Liver (tissue), 9 donors: ENCODE measurements around the gene SEMA3G. TPM values are rescaled to one million over a fixed set of nuclear protein-coding genes. Genes with fewer than 3 reads are reported as not detected.

Experiments used
- DNase-seq: peaks from one replicate; pipeline ENCODE4 v3.0.0-alpha.2; 2017; ENCODE audit warnings: low spot score
- H3K27ac ChIP-seq, 2 donors: one replicate each; pipeline ENCODE4 v1.7.0; 2013; ENCODE audit warnings: inconsistent platforms in 2 of 2, low read length in 2 of 2, control low read depth in 1 of 2, low read depth in 1 of 2, mild to moderate bottlenecking in 1 of 2
- H3K27me3 ChIP-seq, 4 donors: one replicate each; pipeline versions ENCODE4 v1.6.1 to v1.7.0; 2013; ENCODE audit warnings: low read length in 3 of 4, inconsistent platforms in 1 of 4, mild to moderate bottlenecking in 1 of 4, moderate library complexity in 1 of 4; ENCODE audit not compliant: control insufficient read depth in 4 of 4, insufficient read depth in 4 of 4
- H3K36me3 ChIP-seq, 4 donors: one replicate each; pipeline versions ENCODE4 v1.6.1 to v1.7.0; 2013; ENCODE audit warnings: low read length in 3 of 4, mild to moderate bottlenecking in 3 of 4, low read depth in 1 of 4, moderate library complexity in 1 of 4; ENCODE audit not compliant: control insufficient read depth in 4 of 4, insufficient read depth in 3 of 4
- H3K4me1 ChIP-seq, 4 donors: one replicate each; pipeline versions ENCODE4 v1.6.1 to v1.7.0; 2013; ENCODE audit warnings: low read length in 3 of 4, mild to moderate bottlenecking in 3 of 4, moderate library complexity in 1 of 4; ENCODE audit not compliant: control insufficient read depth in 4 of 4, insufficient read depth in 4 of 4
- H3K4me3 ChIP-seq, 3 donors: one replicate each; pipeline versions ENCODE4 v1.6.1 to v1.7.0; 2013; ENCODE audit warnings: low read length in 3 of 3, control low read depth in 1 of 3, low read depth in 1 of 3, mild to moderate bottlenecking in 1 of 3
- H3K9ac ChIP-seq, 2 donors: one replicate each; pipeline ENCODE4 v1.7.0; 2013; ENCODE audit warnings: low read length in 2 of 2, mild to moderate bottlenecking in 2 of 2, moderate library complexity in 2 of 2, control low read depth in 1 of 2, low read depth in 1 of 2
- H3K9me3 ChIP-seq, 4 donors: one replicate each; pipeline versions ENCODE4 v1.6.1 to v1.7.0; 2013; ENCODE audit warnings: low read length in 3 of 4; ENCODE audit not compliant: control insufficient read depth in 4 of 4
- EGR1 ChIP-seq, 2 donors: IDR thresholded peaks; 2 replicates each; pipeline ENCODE4 v1.6.1; 2016 to 2018; ENCODE audit warnings: antibody characterized with exemption in 2 of 2, low read depth in 2 of 2
- FOXA1 ChIP-seq: IDR thresholded peaks from 2 replicates; pipeline ENCODE4 v1.6.1; 2016; ENCODE audit warnings: antibody characterized with exemption
- FOXA2 ChIP-seq: IDR thresholded peaks from 2 replicates; pipeline ENCODE4 v1.6.1; 2016; ENCODE audit warnings: antibody characterized with exemption
- HNF4A ChIP-seq, 2 donors: conservative IDR thresholded peaks; 2 replicates each; pipeline ENCODE4 v1.6.1; 2016; ENCODE audit warnings: antibody characterized with exemption in 2 of 2, mild to moderate bottlenecking in 2 of 2
- HNF4G ChIP-seq: IDR thresholded peaks from 2 replicates; pipeline ENCODE4 v1.6.1; 2016; ENCODE audit warnings: antibody characterized with exemption
- JUND ChIP-seq, 2 donors: IDR thresholded peaks; 2 replicates each; pipeline ENCODE4 v1.6.1; 2016; ENCODE audit warnings: antibody characterized with exemption in 2 of 2
- NR2F2 ChIP-seq: IDR thresholded peaks from 2 replicates; pipeline ENCODE4 v1.6.1; 2016; ENCODE audit warnings: antibody characterized with exemption
- RAD21 ChIP-seq, 2 donors: IDR thresholded peaks; 2 replicates each; pipeline ENCODE4 v1.6.1; 2016; ENCODE audit warnings: antibody characterized with exemption in 2 of 2, mild to moderate bottlenecking in 2 of 2
- RXRA ChIP-seq, 2 donors: IDR thresholded peaks; 2 replicates each; pipeline ENCODE4 v1.6.1; 2017 to 2018; ENCODE audit warnings: antibody characterized with exemption in 2 of 2, mild to moderate bottlenecking in 1 of 2
- SP1 ChIP-seq: IDR thresholded peaks from 2 replicates; pipeline ENCODE4 v1.6.1; 2018; ENCODE audit warnings: antibody characterized with exemption, mild to moderate bottlenecking
- YY1 ChIP-seq: IDR thresholded peaks from 2 replicates; pipeline ENCODE4 v1.6.1; 2016; ENCODE audit warnings: antibody characterized with exemption, mild to moderate bottlenecking
- WGBS: extraction: QIAGEN DNeasy Blood & Tissue Kit; methylation state at CpG from one replicate; pipeline ENCODE4 v1.1.7; 2013; 5-methylcytosine and 5-hydroxymethylcytosine counted together
- polyA plus RNA-seq, 2 donors: library from polyadenylated mRNA; stranded (reverse) in 1 of 2; unstranded in 1 of 2; fragments of 200-250 nt in 1 of 2; fragments of >200 nt in 1 of 2; fragmentation: Nextera tagmentation in 1 of 2; extraction: Ambion mirVana in 1 of 2; gene quantifications; one replicate each; pipeline versions ENCODE4 v1.2.1 to v1.2.3, GENCODE V29; 2013 to 2015
- total RNA-seq, 2 donors: library from RNA; depleted of rRNA; stranded (reverse); fragments of >200 nt; gene quantifications; one replicate each; pipeline ENCODE4 v1.2.3, GENCODE V29; 2014
- TF ChIP-seq, protein P1 (sequence below): fragments of 150-350 bp; IDR thresholded peaks from 2 replicates; pipeline ENCODE4 v1.5.1; 2017; ENCODE audit warnings: improper control_type of control experiment, low read depth, low read length; ENCODE audit not compliant: missing input control
- TF ChIP-seq, protein P2 (sequence below): IDR thresholded peaks from 2 replicates; pipeline ENCODE4 v1.6.1; 2016; ENCODE audit warnings: antibody characterized with exemption
- TF ChIP-seq, protein P3 (sequence below): IDR thresholded peaks from 2 replicates; pipeline ENCODE4 v1.6.1; 2016; ENCODE audit warnings: antibody characterized with exemption
- TF ChIP-seq, protein P4 (sequence below): IDR thresholded peaks from 2 replicates; pipeline ENCODE4 v1.6.1; 2016; ENCODE audit warnings: antibody characterized with exemption
- donor health status: healthy.
- donor health status: healthy.
- donor health status: healthy.
- donor health status: healthy.
- donor health status: healthy.

Gene SEMA3G
- total and polyA plus RNA-seq, 4 donors = 0.47 to 1.2 (median 0.74) TPM

DNA sequence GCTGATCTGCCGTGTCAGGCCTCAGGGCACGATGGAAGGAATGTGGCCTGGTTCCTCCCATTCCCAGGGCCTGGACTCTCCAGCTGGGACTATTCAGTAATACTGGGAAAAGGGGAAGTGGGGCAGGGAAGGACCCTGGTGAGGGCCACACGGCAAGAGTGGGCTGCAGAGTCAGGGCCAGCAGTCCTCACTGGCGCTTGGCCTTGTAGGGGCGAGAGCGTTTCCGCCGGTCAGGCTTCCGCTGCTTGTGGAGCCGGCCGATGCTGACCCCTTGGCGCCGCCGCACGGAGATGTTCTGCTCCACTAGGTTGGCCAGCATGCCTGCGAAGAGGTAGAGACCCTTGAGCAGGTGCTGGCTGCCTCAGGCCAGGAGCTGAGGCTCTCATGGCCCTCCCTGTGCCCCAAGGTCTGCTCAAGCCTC lies 42.8 kb downstream of the SEMA3G start:
- 97% methylated on average over 16 of the region's 16 CpGs for WGBS
- no peak overlapping the region for H3K4me3 ChIP-seq
- DNase-seq = no peak
- peaks cover 17 to 90% (median 54%) of the 10 kb centered on the region in 4 donors for H3K36me3 ChIP-seq
- no peaks in the 10 kb centered on the region for H3K27me3 ChIP-seq
- TF ChIP-seq, protein P1, sequence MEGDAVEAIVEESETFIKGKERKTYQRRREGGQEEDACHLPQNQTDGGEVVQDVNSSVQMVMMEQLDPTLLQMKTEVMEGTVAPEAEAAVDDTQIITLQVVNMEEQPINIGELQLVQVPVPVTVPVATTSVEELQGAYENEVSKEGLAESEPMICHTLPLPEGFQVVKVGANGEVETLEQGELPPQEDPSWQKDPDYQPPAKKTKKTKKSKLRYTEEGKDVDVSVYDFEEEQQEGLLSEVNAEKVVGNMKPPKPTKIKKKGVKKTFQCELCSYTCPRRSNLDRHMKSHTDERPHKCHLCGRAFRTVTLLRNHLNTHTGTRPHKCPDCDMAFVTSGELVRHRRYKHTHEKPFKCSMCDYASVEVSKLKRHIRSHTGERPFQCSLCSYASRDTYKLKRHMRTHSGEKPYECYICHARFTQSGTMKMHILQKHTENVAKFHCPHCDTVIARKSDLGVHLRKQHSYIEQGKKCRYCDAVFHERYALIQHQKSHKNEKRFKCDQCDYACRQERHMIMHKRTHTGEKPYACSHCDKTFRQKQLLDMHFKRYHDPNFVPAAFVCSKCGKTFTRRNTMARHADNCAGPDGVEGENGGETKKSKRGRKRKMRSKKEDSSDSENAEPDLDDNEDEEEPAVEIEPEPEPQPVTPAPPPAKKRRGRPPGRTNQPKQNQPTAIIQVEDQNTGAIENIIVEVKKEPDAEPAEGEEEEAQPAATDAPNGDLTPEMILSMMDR = no peak
- TF ChIP-seq SP1 = no peak
- no peak for TF ChIP-seq FOXA1
- no peak for TF ChIP-seq HNF4A (conservative IDR thresholded peaks at IDR 0.05)
- no peak for TF ChIP-seq RAD21 (IDR thresholded peaks at IDR 0.05)
- TF ChIP-seq EGR1 (IDR thresholded peaks at IDR 0.05; ENCODE audit: low read depth in 2 of 2) = no peak
- TF ChIP-seq, protein P2, sequence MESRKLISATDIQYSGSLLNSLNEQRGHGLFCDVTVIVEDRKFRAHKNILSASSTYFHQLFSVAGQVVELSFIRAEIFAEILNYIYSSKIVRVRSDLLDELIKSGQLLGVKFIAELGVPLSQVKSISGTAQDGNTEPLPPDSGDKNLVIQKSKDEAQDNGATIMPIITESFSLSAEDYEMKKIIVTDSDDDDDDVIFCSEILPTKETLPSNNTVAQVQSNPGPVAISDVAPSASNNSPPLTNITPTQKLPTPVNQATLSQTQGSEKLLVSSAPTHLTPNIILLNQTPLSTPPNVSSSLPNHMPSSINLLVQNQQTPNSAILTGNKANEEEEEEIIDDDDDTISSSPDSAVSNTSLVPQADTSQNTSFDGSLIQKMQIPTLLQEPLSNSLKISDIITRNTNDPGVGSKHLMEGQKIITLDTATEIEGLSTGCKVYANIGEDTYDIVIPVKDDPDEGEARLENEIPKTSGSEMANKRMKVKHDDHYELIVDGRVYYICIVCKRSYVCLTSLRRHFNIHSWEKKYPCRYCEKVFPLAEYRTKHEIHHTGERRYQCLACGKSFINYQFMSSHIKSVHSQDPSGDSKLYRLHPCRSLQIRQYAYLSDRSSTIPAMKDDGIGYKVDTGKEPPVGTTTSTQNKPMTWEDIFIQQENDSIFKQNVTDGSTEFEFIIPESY = no peak
- no peak overlapping the region for H3K9ac ChIP-seq
- no peaks in the 10 kb centered on the region for H3K9me3 ChIP-seq
- H3K4me1 ChIP-seq = no peaks in the 10 kb centered on the region
- no peak overlapping the region for H3K27ac ChIP-seq

DNA sequence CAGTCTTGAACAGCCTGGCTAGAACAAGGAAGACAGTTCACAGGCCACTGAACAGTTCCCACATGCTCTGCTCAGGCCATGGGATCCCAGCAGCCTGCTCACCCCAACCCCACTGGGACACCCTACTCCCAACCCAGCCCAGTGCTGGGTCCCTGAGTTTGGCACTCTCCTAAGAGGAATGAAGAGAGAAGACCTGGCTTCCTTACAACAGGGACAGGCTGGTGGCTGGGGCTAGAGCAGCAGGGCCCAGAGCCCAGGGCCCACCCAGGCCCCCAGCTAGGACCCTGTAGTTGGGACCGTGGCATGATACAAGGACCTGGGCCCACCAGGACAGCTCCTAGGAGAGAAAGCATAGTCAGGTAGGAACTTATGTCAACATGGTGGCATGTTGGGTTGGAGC lies 43.4 kb downstream of the SEMA3G start:
- no peak overlapping the region for H3K27ac ChIP-seq
- DNase-seq = no peak
- H3K9me3 ChIP-seq = no peaks in the 10 kb centered on the region
- H3K4me3 ChIP-seq = no peak overlapping the region
- H3K36me3 ChIP-seq = peaks cover 13 to 87% (median 52%) of the 10 kb centered on the region in 4 donors
- no peaks in the 10 kb centered on the region for H3K4me1 ChIP-seq
- TF ChIP-seq, protein P3, sequence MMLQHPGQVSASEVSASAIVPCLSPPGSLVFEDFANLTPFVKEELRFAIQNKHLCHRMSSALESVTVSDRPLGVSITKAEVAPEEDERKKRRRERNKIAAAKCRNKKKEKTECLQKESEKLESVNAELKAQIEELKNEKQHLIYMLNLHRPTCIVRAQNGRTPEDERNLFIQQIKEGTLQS = no peak
- TF ChIP-seq HNF4A (conservative IDR thresholded peaks at IDR 0.05) = no peak
- TF ChIP-seq FOXA1 = no peak
- no peak for TF ChIP-seq HNF4G
- no peak for TF ChIP-seq SP1
- TF ChIP-seq RAD21 (IDR thresholded peaks at IDR 0.05) = no peak
- no peak for TF ChIP-seq YY1
- no peak for TF ChIP-seq EGR1 (IDR thresholded peaks at IDR 0.05; ENCODE audit: low read depth in 2 of 2)
- TF ChIP-seq NR2F2 = no peak
- no peak for TF ChIP-seq RXRA (IDR thresholded peaks at IDR 0.05)
- TF ChIP-seq, protein P4, sequence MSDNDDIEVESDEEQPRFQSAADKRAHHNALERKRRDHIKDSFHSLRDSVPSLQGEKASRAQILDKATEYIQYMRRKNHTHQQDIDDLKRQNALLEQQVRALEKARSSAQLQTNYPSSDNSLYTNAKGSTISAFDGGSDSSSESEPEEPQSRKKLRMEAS = no peak
- H3K27me3 ChIP-seq = no peaks in the 10 kb centered on the region
- no peak overlapping the region for H3K9ac ChIP-seq
- WGBS = 98% methylated on average over 1 of the region's 1 CpG

DNA sequence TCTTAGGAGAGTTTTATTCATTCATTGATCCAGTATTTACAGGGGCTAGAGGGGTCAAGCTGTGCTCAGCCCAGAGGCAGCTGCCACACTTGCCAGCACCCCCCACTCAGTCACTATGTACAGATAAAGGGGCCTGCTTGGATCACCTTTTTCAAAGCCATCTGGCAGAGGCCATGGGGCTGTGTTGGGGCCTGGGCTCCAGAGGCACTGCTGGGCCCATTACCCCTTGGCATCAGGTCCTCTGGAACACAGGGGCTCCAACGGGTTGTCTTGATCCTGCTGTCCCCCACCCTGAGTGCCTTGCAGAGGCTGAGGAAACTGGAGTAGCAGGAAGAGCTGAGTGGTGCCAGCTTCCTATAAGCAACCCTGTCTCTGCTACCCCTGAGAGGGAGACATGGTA lies 43.9 kb downstream of the SEMA3G start:
- Histone ChIP-seq H3K36me3 (peaks cover 10 to 82% (median 52%) of the 10 kb centered on the region in 4 donors), H3K4me1 (no peaks in the 10 kb centered on the region), H3K9me3 (no peaks in the 10 kb centered on the region), H3K4me3 (no peak overlapping the region), H3K9ac (no peak overlapping the region), H3K27me3 (no peaks in the 10 kb centered on the region), H3K27ac (no peak overlapping the region)
- 86% methylated on average over 1 of the region's 1 CpG for WGBS
- TF ChIP-seq FOXA2 = no peak
- no peak for TF ChIP-seq HNF4A (conservative IDR thresholded peaks at IDR 0.05)
- no peak for TF ChIP-seq JUND (IDR thresholded peaks at IDR 0.05)
- DNase-seq = no peak
